Measurements from ENCODE around the gene KCNJ6.

The KCNJ6 gene

DNA sequence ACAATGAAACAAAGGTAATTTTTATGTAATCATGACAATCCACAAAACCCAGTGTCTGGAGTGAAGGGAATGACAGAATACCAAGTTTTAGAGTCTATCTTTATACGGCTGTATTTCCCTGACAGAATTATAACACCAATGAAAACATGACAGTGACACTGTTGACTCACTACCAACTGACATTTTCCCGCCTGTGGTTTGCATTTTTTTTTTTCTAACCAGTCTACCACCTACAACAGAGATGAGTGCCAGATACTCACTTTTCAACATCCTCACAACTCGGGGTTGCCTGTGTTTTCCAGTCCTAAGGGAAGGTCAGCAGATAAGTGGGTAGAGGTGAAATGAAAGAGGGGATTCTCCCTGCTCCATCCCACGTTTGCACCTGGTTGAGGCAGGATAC is 118.9 kb downstream of the KCNJ6 start:
- Histone ChIP-seq H3K14ac (ENCODE audit: low read length in 2 of 2) (no peak overlapping the region), H3K9ac (ENCODE audit: low read length) (no peak overlapping the region), H3K9me3 (ENCODE audit: control insufficient read depth, low read length) (no peaks in the 10 kb centered on the region), H3K18ac (ENCODE audit: low read depth in 1 of 2, low read length in 2 of 2) (no peak overlapping the region), H3K4me3 (ENCODE audit: insufficient read depth in 1 of 2, low read depth in 1 of 2, low read length in 2 of 2) (no peak overlapping the region), H2AK5ac (ENCODE audit: low read length, severe bottlenecking) (peak overlapping the region; percentile 23), H2BK12ac (ENCODE audit: low read length in 2 of 2) (peak overlapping the region in 1 of 2 experiments; percentile 90), H4K91ac (ENCODE audit: low read length) (peak overlapping the region; percentile 1), H3K23ac (ENCODE audit: low read length in 2 of 2) (no peak overlapping the region), H3K27me3 (ENCODE audit: control insufficient read depth in 1 of 2, insufficient read depth in 1 of 2, low read length in 2 of 2) (peaks cover 0 to 38% of the 10 kb centered on the region in 2 experiments), H3K4me1 (ENCODE audit: control insufficient read depth, insufficient read depth, low read depth, low read length) (peaks cover 4% of the 10 kb centered on the region), H3K4ac (ENCODE audit: low read depth in 1 of 2, low read length in 2 of 2) (peak overlapping the region in 1 of 2 experiments; percentile 53), H3K27ac (ENCODE audit: low read length, poor library complexity, severe bottlenecking) (no peak overlapping the region), H3K79me1 (replicated peaks; ENCODE audit: low read length, poor library complexity, severe bottlenecking) (peaks cover 2% of the 10 kb centered on the region), H2AFZ (ENCODE audit: low read depth, low read length) (no peak overlapping the region), H4K8ac (ENCODE audit: low read length) (no peak overlapping the region), H3K36me3 (ENCODE audit: control insufficient read depth in 1 of 2, insufficient read depth in 2 of 2, low read depth in 1 of 2, low read length in 2 of 2) (no peaks in the 10 kb centered on the region), H2BK15ac (ENCODE audit: low read depth, poor library complexity, severe bottlenecking) (no peak overlapping the region), H2BK120ac (ENCODE audit: low read depth, low read length) (no peak overlapping the region), H3K4me2 (ENCODE audit: low read length, poor library complexity, severe bottlenecking) (no peak overlapping the region), H2BK5ac (ENCODE audit: low read depth, low read length, poor library complexity, severe bottlenecking) (no peak overlapping the region)
- WGBS, result 85% methylated on average over 4 of the region's 4 CpGs
- no peak for DNase-seq

DNA sequence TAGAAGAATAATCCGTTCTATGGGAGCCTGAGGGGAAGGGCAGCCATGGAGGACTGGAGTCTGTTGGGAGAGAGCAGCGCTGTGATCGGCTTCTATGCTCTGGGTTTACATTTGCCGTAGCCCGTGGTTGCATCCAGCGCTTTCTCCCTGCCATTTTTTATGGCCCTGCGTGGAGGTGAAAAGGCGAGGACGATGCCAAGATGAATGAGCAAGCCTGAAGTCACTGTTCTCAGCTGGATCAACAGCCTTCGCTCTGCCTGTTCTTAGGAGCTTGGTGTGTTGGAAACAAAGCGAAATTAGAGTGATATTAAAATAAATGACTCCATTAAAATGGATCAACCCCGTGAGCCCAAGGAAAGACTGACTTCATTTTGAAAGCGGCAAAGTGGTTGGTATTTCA is 120.2 kb downstream of the KCNJ6 start:
- Histone ChIP-seq H3K4me2 (ENCODE audit: low read length, poor library complexity, severe bottlenecking) (no peak overlapping the region), H3K79me1 (replicated peaks; ENCODE audit: low read length, poor library complexity, severe bottlenecking) (peaks cover 2% of the 10 kb centered on the region), H3K4me3 (ENCODE audit: insufficient read depth in 1 of 2, low read depth in 1 of 2, low read length in 2 of 2) (no peak overlapping the region), H3K36me3 (ENCODE audit: control insufficient read depth in 1 of 2, insufficient read depth in 2 of 2, low read depth in 1 of 2, low read length in 2 of 2) (no peaks in the 10 kb centered on the region), H4K91ac (ENCODE audit: low read length) (no peak overlapping the region), H2BK120ac (ENCODE audit: low read depth, low read length) (no peak overlapping the region), H3K27me3 (ENCODE audit: control insufficient read depth in 1 of 2, insufficient read depth in 1 of 2, low read length in 2 of 2) (peaks cover 0 to 24% of the 10 kb centered on the region in 2 experiments), H3K4ac (ENCODE audit: low read depth in 1 of 2, low read length in 2 of 2) (no peak overlapping the region), H3K9me3 (ENCODE audit: control insufficient read depth, low read length) (no peaks in the 10 kb centered on the region), H2BK5ac (ENCODE audit: low read depth, low read length, poor library complexity, severe bottlenecking) (no peak overlapping the region), H2BK15ac (ENCODE audit: low read depth, poor library complexity, severe bottlenecking) (no peak overlapping the region), H4K8ac (ENCODE audit: low read length) (no peak overlapping the region), H2AK5ac (ENCODE audit: low read length, severe bottlenecking) (no peak overlapping the region), H3K18ac (ENCODE audit: low read depth in 1 of 2, low read length in 2 of 2) (peak overlapping the region in 1 of 2 experiments; percentile 42), H2BK12ac (ENCODE audit: low read length in 2 of 2) (peak overlapping the region; percentile 25 to 61), H3K23ac (ENCODE audit: low read length in 2 of 2) (no peak overlapping the region), H2AFZ (ENCODE audit: low read depth, low read length) (no peak overlapping the region), H3K27ac (ENCODE audit: low read length, poor library complexity, severe bottlenecking) (no peak overlapping the region), H3K9ac (ENCODE audit: low read length) (no peak overlapping the region), H3K4me1 (ENCODE audit: control insufficient read depth, insufficient read depth, low read depth, low read length) (peaks cover 4% of the 10 kb centered on the region), H3K14ac (ENCODE audit: low read length in 2 of 2) (no peak overlapping the region)
- DNase-seq, result no peak
- 97% methylated on average over 13 of the region's 13 CpGs for WGBS

DNA sequence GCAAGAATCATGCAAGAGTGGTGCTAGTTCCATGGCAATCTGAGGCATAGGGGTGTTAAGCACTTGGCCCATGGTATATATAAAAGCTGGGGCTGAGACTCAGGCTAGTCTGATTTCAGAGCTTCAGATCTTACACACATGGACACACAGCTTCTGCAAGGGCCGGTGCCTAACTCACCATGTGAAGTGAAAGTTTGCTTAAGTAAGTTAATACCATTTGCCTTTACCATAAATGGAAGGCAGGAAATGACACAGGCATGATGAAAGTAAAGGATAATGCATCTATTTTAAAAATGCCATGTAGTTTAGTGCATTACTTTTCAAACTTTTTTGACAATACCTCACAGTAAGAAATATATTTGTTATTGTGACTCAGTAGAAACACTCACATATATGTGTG is 122.6 kb downstream of the KCNJ6 start:
- H4K8ac ChIP-seq (ENCODE audit: low read length), result no peak overlapping the region
- no peak overlapping the region for H3K18ac ChIP-seq (ENCODE audit: low read depth in 1 of 2, low read length in 2 of 2)
- H3K14ac ChIP-seq (ENCODE audit: low read length in 2 of 2), result no peak overlapping the region
- no peak overlapping the region for H3K4me2 ChIP-seq (ENCODE audit: low read length, poor library complexity, severe bottlenecking)
- peaks cover 0 to 10% of the 10 kb centered on the region in 2 experiments for H3K27me3 ChIP-seq (ENCODE audit: control insufficient read depth in 1 of 2, insufficient read depth in 1 of 2, low read length in 2 of 2)
- H3K9ac ChIP-seq (ENCODE audit: low read length), result no peak overlapping the region
- H3K4me3 ChIP-seq (ENCODE audit: insufficient read depth in 1 of 2, low read depth in 1 of 2, low read length in 2 of 2), result no peak overlapping the region
- H2BK12ac ChIP-seq (ENCODE audit: low read length in 2 of 2), result no peak overlapping the region
- H2AK5ac ChIP-seq (ENCODE audit: low read length, severe bottlenecking), result no peak overlapping the region
- no peaks in the 10 kb centered on the region for H3K4me1 ChIP-seq (ENCODE audit: control insufficient read depth, insufficient read depth, low read depth, low read length)
- no peak overlapping the region for H2BK5ac ChIP-seq (ENCODE audit: low read depth, low read length, poor library complexity, severe bottlenecking)
- no peak overlapping the region for H3K4ac ChIP-seq (ENCODE audit: low read depth in 1 of 2, low read length in 2 of 2)
- H2AFZ ChIP-seq (ENCODE audit: low read depth, low read length), result no peak overlapping the region
- no peak overlapping the region for H3K27ac ChIP-seq (ENCODE audit: low read length, poor library complexity, severe bottlenecking)
- no peak overlapping the region for H3K23ac ChIP-seq (ENCODE audit: low read length in 2 of 2)
- WGBS, result no CpG with 5 or more reads among the region's 1 CpG
- peaks cover 2% of the 10 kb centered on the region for H3K79me1 ChIP-seq (replicated peaks; ENCODE audit: low read length, poor library complexity, severe bottlenecking)
- H3K9me3 ChIP-seq (ENCODE audit: control insufficient read depth, low read length), result peaks cover 11% of the 10 kb centered on the region
- no peaks in the 10 kb centered on the region for H3K36me3 ChIP-seq (ENCODE audit: control insufficient read depth in 1 of 2, insufficient read depth in 2 of 2, low read depth in 1 of 2, low read length in 2 of 2)
- peak; percentile 67 for DNase-seq
- H2BK120ac ChIP-seq (ENCODE audit: low read depth, low read length), result no peak overlapping the region
- H4K91ac ChIP-seq (ENCODE audit: low read length), result no peak overlapping the region
- H2BK15ac ChIP-seq (ENCODE audit: low read depth, poor library complexity, severe bottlenecking), result no peak overlapping the region

DNA sequence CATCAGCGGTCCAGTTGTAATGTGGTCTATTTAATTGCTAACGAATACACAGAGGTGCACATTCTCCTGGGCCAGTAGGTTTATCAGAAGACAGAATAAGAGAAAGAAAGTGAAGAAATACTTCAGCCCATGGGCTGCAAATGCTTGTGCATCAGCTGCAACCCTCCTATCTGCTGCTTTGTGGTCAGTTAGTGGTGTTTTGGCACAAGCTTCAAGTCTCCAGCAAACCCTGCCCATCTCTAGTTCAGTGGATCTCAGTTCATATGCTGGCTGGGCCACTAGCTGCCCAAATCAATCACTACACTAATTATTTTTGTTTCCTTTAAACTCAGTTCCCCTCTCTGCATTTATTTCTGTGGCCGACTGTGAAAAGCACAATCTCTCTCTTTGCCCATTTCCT is 124.2 kb downstream of the KCNJ6 start:
- no peak overlapping the region for H2AFZ ChIP-seq (ENCODE audit: low read depth, low read length)
- 97% methylated on average over 3 of the region's 3 CpGs for WGBS
- no peak overlapping the region for H3K4me2 ChIP-seq (ENCODE audit: low read length, poor library complexity, severe bottlenecking)
- H3K27ac ChIP-seq (ENCODE audit: low read length, poor library complexity, severe bottlenecking), result no peak overlapping the region
- H2BK12ac ChIP-seq (ENCODE audit: low read length in 2 of 2), result no peak overlapping the region
- no peak overlapping the region for H2BK120ac ChIP-seq (ENCODE audit: low read depth, low read length)
- no peak overlapping the region for H3K4me3 ChIP-seq (ENCODE audit: insufficient read depth in 1 of 2, low read depth in 1 of 2, low read length in 2 of 2)
- no peak overlapping the region for H3K14ac ChIP-seq (ENCODE audit: low read length in 2 of 2)
- H3K79me1 ChIP-seq (replicated peaks; ENCODE audit: low read length, poor library complexity, severe bottlenecking), result no peaks in the 10 kb centered on the region
- H3K4me1 ChIP-seq (ENCODE audit: control insufficient read depth, insufficient read depth, low read depth, low read length), result no peaks in the 10 kb centered on the region
- no peak overlapping the region for H2BK5ac ChIP-seq (ENCODE audit: low read depth, low read length, poor library complexity, severe bottlenecking)
- no peak overlapping the region for H4K8ac ChIP-seq (ENCODE audit: low read length)
- H4K91ac ChIP-seq (ENCODE audit: low read length), result no peak overlapping the region
- H3K27me3 ChIP-seq (ENCODE audit: control insufficient read depth in 1 of 2, insufficient read depth in 1 of 2, low read length in 2 of 2), result peaks cover 0 to 10% of the 10 kb centered on the region in 2 experiments
- no peak overlapping the region for H3K4ac ChIP-seq (ENCODE audit: low read depth in 1 of 2, low read length in 2 of 2)
- no peak overlapping the region for H3K9ac ChIP-seq (ENCODE audit: low read length)
- DNase-seq, result peak; percentile 33
- H3K18ac ChIP-seq (ENCODE audit: low read depth in 1 of 2, low read length in 2 of 2), result no peak overlapping the region
- H2AK5ac ChIP-seq (ENCODE audit: low read length, severe bottlenecking), result no peak overlapping the region
- H2BK15ac ChIP-seq (ENCODE audit: low read depth, poor library complexity, severe bottlenecking), result no peak overlapping the region
- H3K23ac ChIP-seq (ENCODE audit: low read length in 2 of 2), result no peak overlapping the region
- H3K9me3 ChIP-seq (ENCODE audit: control insufficient read depth, low read length), result peaks cover 15% of the 10 kb centered on the region
- H3K36me3 ChIP-seq (ENCODE audit: control insufficient read depth in 1 of 2, insufficient read depth in 2 of 2, low read depth in 1 of 2, low read length in 2 of 2), result no peaks in the 10 kb centered on the region

All from mesenchymal stem cell (in vitro differentiated cells and primary cell).